HG02973 (cell line): ENCODE measurements around the gene CBFA2T3.
"Not testable (repeated sequence)": the region's sequence is repeated elsewhere in the genome, so short reads cannot be mapped to it uniquely, and the experiment has no call there.

Experiments
- ATAC-seq: cut with Tn5 transposase; IDR thresholded peaks from one replicate; pipeline ENCODE4 v1.9.1; 2021; ENCODE audit warnings: moderate library complexity; ENCODE audit not compliant: unreplicated experiment

CBFA2T3 gene

DNA sequence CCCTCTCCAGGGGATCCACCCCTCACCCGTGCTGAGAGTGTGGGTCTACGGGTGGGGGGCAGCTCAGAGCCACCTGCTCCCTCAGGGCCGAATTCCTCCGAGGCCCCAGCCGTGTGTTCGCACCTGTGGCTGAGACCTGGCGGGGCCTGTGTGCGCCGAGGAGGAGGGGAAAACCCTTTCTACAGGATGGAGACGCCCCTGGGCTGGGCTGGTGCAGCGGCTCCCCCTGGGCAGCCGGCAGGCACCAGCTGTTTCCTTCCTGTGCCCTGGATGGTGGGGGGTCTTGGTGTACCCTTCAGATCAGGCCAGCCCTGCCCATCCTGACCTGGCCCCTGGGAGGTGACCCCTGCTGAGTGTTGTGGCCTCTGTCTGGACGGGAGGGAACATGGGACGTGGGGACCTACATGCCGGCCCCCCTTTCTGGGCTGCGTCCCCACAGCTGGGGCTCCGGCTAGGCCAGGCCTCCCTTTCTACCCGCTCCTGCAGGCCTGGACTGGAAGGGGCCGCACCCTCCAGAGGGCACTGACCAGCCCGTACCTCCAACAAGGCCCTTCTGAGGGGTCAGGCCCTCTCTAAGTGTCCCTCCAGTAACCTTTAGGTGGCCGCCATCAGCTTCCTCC lies 82.2 kb downstream of the CBFA2T3 start:
- ATAC-seq = no peak

- ATAC-seq = not testable (repeated sequence)
Observed at GRCh38 chr16:88894266-88894665, 82.7 kb downstream of the CBFA2T3 start.

DNA sequence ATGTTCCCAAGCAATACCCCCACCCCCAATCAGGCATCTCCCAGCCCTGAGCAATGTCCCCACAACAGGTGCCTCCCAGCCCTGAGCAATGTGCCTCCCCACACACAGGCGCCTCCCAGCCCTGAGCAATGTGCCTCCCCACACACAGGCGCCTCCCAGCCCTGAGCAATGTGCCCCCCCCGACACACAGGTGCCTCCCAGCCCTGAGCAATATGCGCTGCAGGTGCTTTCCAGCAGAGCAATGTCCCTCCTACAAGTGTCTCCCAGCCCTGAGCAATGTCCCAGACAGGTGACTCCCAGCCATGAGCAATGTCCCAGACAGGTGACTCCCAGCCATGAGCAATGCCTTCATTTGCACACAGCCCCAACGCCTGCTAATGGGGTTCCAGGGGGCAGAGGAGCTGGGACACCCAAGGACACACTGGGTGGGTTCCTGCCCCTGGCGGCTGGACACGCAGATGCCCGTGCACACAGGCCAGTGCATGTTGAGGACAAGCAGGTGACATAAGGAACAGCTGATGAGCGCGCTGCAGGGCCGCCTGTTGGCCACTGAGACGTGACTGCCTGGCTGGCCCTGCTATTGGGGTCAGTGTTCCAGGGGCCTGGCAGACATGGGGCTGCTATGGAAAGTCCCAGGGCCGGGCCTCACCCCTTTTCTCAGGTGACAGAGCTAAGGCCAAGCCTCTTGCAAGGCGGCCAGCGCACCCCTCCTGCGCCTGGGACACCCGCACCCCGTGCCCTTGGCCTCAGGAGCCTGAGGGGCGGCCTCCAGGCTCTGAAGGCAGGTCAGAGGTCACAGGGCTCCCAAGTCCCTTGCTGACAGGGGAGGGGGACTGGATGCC lies 83.7 kb downstream of the CBFA2T3 start:
- no peak for ATAC-seq

DNA sequence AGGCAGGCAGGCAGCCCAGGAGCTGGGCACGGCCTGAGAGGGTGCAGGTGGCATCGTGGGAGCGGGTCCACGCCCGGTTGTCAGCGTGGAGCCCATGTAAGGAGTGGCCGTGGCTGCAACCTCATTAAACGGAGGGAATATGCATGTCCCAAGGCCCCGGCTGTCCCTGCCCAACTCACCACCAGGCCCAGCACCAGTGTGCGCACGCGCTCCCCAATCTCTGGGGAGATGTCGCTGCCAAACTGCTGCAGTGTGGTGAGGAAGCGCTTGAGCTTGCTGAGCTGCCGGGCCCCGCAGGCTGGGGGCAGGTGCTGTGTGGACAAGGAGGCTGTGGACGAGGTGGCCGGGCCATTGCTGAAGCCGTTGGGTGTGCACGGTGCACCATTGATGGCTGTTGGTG lies 84.9 kb downstream of the CBFA2T3 start:
- ATAC-seq = no peak

DNA sequence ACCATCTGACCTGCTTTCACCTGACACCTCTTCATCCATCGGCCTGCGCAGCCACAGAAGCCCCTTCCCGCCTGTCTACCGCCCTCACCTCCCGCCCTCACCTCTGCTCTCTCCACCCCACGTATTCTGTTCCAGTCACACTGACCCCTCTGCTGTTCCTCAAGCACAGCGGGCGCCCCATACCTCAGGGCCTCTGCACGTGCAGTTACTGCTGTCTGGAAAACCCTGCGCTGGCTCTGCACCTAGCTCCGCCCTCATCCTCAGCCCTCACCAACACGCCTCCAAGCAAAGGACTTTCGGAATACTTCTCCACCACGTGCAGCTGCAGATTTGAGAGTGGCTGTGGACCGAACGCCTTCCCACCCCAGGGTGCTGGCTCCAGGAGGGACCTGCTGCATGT lies 85.9 kb downstream of the CBFA2T3 start:
- no peak for ATAC-seq

- not testable (repeated sequence) for ATAC-seq
Observed at GRCh38 chr16:88889702-88890352, 87.2 kb downstream of the CBFA2T3 start.

DNA sequence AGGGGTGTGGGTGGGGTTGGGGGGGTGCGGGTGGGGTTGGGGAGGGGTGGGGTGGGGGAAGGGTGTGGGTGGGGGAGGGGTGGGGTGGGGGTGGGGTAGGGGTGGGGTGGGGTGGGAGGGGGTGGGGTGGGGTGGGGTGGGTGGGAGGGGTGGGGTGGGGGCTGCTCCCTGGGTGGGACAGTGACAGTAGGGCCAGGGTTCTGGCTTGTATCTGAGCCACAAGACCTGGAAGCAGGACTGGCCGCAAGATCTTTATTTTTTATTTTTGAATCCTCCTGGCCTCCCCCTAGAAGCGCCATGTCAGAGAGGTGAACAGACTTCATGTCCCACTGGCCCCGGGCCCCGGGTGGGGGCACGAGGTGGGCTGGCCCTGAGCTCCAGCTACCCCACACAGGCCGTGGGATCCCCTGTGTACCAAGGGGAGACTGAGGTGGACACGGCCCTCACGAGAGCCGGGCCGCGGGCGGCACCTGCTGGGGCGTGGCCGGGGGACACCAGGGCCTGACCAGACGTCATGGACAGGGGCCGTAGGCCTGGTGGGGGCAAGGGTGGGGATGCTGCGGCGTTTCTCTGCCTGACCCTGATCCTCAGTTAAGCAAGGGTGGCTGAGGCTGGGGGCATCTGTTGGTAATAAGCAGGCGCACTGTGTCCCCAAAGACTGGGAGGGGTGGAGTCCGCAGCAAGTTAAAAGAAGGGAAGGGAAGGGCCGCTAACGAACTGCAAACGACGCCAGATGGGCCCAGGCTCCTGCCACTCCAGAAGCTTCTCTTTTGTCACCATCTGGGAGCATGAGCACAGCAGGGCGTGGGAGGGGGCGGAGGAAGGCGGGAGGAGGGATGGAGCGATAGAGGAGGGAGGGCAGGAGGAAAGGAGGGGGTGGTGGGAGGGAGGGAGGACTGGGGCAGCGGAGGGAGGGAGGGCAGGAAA lies 88.3 kb downstream of the CBFA2T3 start:
- ATAC-seq = no peak

DNA sequence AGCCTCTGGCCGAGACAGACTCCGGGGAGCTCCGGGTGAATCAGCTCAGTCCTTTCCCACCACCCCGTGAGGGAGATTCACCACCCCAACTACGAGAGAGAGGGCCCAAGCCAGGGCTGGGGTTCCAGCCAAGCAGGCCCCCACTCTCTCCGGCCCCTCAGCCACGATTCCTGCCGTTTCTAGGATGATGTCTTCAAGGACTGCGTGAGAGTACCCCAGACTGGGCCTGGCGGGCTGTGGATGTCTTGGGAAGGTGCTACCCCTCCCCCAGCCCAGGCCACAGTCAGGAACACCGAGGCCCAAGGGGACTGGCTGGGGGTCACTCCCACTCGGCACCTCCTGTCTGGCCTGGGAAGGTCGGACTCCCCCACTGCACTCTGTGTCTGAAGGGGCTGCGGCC lies 89.0 kb downstream of the CBFA2T3 start:
- ATAC-seq = no peak

DNA sequence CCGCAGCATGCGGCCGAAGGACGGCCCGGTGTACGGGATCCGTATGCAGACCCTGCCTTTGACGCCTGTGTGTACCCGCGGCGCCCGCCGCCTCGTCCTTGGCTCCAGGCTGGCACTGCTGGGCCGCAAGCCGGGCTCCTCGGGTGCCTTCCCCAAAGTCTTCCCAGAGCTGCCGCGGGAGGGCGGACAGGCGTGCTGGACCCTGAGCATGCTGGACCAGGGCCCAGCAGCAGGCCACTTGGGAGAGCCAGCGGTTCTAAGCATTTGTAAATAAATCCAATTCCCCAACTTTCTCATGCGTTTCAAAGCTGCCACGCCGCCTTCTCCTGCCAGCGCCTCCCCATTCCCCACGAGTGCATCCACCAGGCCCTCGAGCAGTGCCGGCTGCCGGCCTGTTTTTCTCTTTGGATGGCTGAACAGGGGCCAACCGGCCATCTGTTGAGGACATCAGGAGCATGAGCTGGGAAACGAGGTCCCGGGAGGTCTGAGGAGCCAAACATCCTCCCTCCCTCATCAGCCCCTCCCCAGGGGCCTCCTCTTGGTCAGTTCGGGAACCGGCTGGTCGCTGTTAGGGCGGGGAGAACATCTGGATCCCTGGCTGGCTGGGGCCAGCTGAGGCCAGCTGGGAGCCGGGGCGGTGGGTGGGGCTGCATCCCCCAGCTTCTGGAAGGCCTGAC lies 90.0 kb downstream of the CBFA2T3 start:
- no peak for ATAC-seq

DNA sequence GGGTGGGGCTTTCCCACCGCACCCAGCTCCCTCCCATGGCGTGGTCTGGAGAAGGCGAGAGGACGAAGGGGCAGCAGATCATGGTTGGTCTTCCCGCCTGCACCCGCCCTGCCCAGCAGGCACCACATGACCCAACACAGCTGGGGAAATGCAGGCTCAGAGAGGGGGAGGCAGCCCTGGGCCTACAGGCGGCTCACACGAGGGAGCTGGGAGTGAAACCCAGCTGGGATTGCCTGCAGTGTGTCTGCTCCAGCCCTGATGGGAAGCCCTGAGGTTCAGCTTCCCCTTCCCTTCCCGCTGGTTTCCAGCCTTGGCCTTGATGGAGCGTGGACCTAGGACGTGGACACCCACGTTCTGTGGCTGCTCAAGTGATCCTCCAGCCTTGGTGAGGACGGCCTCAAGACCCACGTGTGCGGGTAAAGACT lies 90.6 kb downstream of the CBFA2T3 start:
- ATAC-seq = no peak

GRCh38 chr16:88885693-88886280 lies 91.2 kb downstream of the CBFA2T3 start:
- no peak for ATAC-seq

GRCh38 chr16:88884569-88885271 lies 92.3 kb downstream of the CBFA2T3 start:
- no peak for ATAC-seq

DNA sequence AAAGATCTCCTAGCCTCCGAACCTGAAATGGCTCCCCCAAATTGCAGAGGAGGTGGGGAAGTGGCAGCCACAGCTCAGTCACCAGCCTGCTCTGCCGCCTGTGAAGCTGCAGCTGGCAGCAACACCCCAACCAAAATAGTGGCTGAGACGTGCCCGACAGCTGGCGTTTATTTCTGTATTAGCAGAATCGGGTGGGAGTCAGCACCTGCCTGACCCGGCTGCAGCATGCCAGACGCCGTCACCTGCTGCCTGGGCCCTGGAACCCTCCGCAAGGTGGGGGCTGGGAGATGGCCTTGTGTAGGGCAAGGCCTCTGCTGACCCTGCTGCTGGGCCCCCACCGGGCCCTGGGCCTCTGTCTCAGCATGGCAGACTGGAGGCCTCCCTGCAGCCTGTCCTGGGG lies 93.1 kb downstream of the CBFA2T3 start:
- no peak for ATAC-seq

DNA sequence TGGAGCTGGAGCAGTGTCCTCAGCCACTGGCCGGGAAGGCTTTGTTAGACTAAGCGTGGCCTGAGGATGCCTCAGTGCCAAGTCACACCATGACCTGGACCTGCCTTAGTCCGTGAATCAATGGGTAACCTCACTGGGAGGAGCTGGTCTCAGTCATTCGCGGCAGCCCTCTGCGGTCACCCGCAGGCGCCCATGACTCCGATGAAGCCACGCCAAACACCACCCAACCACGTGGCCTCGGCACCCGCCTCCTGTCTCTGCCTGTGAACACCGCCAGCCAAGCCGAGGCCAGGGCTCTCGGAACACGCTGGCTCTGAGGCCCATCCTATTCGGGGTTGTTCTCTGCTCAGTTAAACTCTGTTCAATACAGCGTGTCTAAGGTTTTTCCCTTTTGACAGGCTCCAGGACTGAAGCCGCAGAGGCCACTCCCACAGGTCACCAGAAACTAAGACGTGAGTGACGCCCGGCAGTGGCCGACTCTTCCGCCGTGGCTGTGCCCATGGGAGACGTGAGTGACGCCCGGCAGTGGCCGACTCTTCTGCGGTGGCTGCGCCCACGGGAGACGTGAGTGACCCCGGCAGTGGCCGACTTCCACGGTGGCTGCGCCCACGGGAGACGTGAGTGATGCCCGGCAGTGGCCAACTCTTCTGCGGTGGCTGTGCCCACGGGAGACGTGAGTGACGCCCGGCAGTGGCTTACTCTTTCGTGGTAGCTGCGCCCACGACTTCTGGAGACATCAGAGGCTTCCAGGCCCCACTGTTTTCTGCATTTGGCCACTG lies 93.7 kb downstream of the CBFA2T3 start:
- no peak for ATAC-seq

DNA sequence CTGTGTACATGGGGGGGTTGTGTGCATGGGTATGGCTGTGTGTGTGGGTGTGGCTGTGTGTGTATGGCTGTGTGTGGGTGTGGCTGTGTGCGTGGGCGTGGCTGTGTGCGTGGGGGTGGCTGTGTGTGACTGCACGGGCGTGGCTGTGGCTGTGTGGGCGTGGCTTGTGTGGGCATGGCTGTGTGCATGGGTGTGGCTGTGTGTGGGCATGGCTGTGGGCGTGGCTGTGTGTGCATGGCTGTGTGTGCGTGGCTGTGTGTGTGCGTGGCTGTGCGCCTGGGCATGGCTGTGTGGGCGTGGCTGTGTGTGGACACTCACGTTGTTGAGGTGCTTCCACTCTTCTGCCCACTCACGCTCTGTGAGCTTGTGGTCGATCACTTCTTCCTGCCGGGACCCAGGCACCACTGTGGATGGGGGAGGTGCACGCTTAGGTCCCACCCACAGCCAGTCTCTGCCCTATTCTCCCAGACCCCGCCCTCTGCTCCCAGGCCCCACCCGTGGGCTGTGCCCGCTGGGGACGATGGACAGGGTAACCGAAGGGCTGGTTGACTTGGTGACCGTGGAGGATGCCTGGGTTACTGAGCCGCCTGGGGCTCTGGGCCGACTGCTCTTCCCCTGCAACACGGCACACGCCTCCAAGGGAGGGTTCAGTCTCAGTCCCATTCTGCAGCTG lies 94.5 kb downstream of the CBFA2T3 start:
- no peak for ATAC-seq

DNA sequence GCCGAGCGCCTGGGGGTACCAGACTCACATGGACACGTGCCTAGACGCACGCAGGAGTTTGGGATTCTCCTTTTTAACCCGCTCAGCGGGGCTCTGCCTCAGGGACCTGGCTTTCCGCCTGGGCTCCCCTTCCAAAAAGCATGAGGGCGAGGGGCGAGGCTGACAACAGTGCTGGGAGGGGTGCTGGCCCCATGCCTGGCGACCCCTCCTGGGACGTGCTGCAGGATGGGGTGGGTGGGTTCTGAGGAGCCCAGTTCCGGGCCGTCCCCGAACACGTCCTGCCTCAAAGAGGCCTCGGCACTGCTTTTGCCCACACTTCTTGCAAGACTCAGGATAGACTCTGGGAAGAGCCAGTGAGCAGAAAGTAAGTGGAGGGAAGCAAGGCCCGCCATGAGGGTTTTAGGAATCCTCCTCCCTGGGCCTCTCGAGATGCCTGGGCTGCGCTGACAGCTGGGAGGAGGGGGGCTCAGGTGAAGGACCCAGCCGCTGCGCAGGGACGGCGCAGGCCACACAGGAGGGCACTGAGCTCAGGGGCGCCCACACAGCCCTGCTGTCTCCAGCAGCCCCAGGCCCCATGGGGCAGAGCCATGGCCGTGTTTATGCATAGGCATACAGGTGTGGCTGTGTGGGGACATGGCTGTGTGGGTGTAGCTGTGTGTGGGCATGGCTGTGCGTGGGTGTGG lies 95.2 kb downstream of the CBFA2T3 start:
- ATAC-seq = no peak

DNA sequence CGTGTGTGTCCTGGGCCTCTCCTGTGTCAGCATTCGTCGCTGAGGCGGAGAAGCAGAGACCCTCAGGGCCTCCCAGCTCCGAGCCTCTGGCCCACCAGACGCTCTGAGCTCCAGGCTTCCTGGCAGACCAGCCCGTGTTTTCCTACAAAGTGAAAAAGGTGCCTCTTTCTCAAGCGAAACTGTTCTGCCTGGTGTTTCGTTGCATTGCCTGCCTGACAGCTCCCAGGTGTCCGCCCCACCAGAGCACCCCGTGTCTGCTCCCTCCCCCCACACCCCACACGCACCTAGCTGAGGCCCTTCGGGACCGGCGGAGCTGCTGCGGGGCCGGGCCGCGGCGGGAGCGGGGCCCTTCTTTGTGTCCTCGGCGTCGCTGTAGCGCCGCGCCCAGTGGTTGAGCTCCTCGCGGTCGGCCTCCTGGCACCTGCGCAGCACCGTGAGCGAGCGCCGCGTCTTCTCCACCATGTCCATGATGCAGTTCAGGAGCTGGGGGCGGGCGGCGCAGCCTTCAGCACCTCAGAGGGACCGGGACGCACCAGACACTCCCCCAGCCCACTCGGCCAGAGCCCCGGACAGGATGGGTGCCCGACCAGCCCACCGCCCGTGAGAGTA lies 95.9 kb downstream of the CBFA2T3 start:
- no peak for ATAC-seq
